ENCODE measurements around the gene GCSAM.

GCSAM gene, protein sequence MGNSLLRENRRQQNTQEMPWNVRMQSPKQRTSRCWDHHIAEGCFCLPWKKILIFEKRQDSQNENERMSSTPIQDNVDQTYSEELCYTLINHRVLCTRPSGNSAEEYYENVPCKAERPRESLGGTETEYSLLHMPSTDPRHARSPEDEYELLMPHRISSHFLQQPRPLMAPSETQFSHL

DNA sequence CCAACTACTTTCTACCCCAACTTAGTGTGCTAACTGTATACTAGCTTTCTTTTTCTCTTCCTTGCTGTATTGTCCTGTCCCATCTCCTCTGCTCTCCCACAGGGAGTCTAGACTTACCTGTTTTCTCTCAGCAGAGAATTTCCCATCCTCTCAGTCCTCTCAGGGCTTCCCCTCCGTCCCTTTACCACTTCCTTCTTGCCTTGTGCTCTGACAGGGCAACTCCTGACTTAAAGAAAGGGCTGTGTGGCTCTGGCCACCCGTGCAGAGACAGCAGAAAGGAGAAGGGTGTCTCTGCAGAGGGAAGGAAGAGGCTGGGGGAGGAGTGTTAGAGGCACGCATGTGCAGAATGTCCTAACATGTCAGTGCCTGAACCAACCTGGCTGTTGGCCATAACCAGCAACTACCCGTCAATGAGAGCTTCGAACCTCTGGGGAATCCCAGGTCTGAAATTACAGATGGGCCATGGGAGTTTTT lies at the start of gene GCSAM:
TSS of gene GCSAM (minus strand) at position 274 of the 474 bp plus-strand sequence. CDS start at position 146, 128 bp downstream.
- peak; percentile 89 for DNase-seq

DNA sequence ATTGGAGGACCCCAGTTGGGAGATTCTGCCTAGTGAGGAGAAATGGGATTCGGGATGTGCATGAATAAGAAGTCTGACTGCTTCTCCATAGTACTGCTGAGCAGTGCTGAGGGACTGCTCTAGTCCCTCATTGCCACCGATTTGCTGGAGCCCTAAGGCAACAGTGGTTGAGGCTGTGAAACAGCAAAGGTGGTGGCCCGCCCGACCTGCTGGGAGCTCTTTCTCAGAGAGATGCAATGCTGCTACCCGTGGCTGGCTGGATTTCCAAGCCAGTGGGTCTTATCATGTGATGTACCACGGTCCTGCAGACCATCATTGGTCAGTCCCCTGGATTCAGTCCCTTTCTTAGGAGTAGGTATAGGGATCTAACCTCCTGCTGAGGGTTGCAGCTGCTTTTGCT lies 42.6 kb upstream of the GCSAM start:
- DNase-seq = no peak

DNA sequence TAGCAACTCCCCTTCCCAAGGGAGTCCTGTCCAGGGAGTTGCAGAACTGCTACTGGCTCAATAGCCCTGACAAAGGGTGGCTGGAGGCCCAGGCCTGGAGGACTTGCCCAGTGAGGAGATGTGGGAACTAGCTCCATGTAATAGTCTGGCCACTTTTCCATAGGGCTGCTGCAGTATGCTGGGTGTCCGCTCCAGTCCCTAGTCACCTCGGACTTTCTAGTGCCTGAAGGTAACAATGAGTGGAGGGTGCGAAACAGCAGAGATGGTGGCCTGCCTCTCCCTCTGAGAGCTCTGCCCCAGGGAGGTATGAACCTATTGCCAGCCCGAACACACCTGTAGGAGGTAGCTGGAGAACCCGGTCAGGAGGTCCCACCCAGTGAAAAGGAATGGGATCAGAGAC lies 42.0 kb upstream of the GCSAM start:
- no peak for DNase-seq

DNA sequence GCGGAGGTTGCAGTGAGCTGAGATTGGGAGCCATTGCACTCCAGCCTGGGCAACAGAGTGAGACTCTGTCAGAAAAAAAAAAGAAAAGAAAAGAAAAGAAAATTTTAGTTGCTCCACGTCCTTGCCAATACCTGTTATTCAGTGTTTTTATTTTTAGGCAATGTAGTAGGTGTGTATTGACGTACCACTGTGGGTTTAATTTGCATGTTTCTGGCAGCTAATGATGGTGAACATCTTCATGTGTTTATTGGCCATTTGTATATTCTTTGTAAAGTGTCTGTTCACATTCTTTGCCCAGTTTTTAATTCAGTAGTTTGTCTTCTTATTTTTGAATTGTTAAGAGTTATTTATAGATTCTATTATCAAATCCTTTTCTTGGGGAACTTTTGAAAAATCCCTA lies 38.1 kb upstream of the GCSAM start:
- no peak for DNase-seq

DNA sequence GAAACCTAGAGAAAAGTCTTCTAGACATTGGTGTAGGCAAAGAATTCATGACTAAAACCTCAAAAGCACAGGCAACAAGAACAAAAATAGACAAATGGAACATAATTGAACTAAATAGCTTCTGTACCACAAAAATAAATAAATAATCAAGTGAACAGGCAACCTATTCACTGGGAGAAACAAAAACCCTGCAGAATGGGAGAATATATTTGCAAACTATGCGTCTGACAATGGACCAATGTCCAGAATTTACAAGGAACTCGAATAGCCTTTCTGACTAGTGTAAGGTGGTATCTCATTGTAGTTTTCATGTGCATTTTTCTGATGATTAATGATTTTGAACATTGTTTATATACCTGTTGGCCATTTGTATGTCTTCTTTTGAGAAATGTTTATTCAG lies 37.0 kb upstream of the GCSAM start:
- DNase-seq = no peak

DNA sequence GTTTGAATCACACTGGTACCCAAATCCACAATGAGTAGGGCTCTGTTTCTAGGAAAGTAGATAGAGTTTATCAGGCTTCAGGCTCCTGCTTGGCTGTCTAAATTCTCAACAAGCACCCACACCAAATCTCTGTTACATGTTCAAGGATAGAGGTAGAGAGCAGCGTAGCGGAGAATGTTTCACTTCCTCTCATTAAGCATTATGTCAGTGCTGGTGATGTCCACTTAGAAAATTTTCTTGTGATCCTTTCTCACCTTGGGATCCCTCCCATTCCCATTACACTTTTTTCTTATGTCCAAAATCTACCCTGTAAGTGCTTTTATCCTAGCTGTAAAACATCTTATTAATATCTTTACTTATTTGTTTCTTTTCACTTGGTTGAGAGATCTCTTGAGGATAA lies 34.7 kb upstream of the GCSAM start:
- DNase-seq = no peak

DNA sequence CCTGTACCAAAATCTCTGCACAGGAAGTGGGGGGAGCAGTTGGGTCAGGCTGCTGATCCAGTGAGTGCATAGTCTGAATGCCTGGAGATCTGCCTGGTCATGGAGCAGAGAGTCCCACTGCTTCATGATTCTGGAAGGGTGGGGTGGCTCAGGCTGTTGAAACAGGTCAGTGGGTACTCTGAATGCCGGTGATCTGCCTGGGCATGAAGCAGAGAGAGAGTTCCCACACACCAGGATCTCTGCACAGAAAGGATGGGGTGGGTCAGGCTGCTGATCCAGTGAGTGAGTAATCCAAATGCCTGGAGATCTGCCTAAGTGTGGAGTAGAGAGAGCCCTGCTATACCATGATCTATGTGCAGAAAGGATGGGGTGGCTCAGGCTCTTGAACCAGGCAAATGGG lies 16.1 kb upstream of the GCSAM start:
- no peak for DNase-seq

DNA sequence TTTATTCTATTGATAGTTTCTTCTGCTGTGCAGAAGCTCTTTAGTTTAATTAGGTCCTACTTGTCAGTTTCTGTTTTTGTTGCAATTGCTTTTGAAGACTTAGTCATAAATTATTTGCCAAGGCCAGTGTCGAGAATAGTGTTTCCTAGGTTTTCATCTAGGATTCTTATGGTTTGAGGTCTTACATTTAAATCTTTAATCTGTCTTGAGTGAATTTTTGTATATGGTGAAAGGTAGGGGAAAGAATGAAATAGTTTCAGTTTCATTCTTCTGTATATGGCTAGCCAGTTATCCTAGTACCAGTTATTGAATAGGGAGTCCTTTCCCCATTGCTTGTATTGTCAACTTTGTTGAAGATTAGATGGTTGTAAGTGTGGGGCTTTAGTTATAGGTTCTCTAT lies 10.6 kb upstream of the GCSAM start:
- no peak for DNase-seq

DNA sequence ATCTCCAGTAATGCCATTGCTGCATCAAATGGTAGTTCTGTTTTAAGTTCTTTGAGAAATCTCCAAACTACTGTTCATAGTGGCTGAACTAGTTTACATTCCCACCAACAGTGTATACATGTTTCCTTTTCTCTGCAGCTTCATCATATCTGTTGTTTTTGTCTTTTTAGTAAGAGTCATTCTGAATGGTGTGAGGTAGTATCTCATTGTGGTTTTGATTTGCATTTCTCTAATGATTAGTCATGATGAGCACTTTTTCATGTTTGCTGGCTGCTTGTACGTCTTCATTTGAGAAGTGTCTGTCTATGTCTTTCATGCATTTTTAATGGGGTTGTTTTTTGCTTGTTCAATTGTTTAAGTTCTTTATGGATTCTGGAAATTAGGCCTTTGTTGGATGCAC lies 10.2 kb upstream of the GCSAM start:
- DNase-seq = no peak

DNA sequence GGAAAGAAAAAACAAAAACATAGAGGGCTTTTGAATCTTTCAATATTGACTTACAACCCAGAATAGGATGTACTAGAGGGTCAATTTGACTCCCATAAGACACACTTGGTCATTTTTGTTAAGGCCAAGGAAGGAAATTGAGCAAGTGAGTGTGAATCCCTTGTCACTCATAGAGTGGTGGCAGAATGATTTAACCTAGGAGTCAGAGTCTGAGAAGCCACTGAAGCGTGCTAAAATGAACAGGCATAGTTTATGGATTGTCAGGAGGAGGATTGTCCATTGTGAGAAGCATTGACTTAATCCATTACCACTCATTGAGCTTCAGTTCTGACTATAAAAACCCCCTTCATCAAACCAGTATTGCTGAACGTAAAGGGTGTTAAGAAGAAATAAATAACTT lies 8.2 kb upstream of the GCSAM start:
- DNase-seq = no peak

DNA sequence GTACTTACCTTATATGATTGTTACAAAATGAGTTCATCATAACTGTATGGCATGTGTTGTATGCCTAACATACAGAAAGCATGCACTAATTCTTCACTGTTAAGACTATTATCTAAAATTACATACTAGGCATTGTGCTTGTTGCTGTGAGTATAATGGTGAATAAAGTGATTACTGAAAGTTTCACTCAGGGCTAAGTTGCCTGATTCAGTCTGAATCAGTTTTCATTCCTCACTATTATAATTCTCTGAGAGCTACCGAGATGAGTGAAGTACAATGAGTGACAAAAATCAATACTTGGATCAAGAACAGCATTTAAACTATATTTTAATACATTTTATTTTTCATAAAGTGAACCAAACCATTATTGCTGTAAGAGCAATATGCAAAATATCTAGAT lies 7.5 kb upstream of the GCSAM start:
- no peak for DNase-seq

DNA sequence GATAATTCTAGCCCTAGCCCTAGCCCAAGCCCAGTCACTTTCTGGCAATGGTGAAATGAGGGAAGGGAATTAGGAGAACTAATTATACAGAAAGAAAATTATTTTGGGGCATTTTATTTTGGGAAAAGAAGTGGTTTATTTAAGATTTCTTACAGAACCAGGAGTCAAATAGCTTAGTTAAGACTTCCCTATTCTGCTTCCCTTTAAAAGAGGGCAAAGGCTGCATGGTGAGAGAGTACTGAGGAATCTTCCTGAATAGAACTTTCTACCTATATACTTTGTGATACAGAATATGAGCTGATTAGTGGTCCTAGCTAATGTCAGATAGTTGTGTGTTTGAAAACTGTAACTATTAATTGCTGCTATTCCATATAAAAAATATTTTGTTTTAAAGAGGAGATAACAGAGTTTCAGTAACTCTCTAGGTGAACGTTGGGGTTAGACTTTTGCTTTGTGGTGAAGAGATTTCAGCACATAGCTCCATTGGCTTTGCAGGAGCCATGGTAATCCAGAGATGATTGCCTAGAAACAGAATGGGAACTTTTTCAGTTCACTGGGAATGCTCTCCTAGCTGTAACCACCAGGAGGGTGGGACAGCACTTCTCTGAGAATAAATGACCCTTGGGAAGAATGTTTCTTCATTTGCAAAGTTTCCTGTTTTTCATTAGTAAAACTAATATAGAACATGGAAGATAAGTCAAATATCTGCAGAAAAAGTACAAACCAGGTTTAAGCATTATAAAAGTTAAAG lies 5.3 kb upstream of the GCSAM start:
- DNase-seq = no peak

DNA sequence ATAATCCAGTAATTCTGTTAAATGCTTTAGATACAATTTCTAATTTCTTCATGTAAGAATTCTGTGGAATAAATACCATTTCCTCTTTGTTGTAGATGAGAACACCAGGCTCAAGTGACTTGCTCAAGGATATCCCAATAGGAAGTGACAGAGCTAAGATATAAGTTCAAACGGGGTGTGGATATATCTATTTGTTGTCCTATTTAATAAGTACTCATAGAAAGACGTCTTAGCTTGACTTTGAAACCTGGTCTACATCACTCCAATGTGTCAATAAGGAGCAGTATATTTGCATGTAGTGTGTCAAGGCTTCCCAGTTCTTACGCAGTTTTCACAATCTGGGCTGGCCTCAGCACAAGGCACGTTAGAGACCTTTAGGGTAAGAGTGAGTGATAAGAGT lies 4.7 kb upstream of the GCSAM start:
- DNase-seq = no peak

DNA sequence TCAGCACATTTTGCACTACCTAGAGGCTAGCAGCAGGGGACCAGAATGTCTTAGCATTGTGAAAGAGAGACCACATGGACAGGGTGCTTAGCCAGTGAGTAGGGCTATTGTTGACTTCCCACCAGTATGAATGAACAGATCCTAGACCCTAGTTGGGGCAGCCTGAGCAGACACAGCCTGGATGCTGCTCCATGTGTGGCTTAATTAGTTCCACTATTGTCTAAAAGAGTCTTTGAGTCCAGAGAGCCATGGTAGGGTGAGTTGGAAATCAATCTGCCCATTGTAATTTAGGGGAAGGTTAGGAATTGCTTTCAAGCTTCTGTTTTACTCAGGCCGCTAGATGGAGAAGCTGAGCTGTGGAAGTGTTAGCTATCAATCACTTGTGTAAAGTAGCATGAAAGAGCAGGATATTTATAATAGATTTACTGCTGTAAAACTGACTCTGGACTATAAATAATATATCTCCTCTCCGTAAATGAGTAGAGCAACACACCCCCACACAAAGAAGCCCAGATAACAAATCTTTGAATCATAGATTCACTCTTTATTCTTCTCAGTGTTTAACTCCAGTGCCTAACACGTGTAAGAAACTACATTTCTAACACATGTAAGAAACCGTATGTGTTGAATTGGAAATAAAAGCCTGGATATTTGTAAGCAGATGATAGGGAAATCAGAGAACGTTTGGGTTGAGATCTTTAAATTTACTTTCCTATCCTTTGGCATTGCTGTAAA lies 4.1 kb upstream of the GCSAM start:
- DNase-seq = no peak

DNA sequence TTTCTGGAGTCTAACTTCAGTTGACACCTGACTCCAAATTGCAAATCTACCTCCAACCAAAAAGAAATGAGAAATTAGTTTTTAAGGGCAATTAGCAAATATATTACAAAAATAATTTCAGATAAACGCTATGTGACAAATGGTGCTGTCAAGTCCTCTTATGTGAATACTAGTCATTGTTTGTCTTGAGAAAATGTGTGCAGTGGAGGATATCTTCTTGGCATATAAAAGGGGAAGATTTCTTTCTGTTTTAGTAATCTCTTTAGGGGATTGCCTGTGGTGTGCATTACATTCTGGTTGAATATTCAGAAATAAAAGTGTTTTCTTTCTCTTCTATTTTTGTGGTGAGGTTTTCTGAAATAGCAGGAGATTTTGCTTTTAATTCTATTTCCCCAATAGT lies 3.0 kb upstream of the GCSAM start:
- no peak for DNase-seq

DNA sequence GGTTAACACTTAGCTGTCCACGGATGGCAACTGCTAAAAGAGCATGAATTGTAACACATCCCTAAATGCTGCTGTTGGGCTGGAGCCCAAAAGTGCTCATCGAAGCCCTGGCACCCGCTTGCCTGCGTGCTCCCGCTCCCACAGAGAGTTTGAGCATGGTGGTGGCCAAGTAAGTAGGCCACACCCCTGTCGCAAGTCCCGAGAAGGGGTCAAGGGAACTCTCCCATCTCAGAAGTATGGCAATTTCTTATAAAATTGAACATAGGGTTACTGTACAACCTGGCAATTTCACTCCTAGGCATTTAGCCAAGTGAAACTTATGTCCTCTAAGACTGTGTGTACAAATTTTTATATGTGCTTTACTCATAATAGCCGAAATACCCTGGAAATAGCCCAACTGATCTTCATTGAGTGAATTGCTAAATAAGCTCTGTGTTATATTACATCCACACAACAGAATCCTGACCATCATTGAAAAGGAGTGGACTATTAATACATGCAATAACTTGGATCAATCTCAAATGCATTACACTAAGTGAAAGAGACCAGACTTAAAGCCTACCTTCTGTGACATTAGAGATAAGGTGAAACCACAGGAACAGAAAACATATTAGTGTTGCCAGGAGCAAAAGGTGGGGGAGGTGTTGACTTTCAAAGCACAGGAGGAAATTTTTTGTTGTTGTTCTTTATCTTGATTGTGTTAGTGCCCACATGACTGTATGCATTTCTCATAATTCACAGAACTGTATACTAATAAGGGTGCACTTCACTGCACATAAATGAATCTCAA lies 1.5 kb upstream of the GCSAM start:
- DNase-seq = peak; percentile 39

DNA sequence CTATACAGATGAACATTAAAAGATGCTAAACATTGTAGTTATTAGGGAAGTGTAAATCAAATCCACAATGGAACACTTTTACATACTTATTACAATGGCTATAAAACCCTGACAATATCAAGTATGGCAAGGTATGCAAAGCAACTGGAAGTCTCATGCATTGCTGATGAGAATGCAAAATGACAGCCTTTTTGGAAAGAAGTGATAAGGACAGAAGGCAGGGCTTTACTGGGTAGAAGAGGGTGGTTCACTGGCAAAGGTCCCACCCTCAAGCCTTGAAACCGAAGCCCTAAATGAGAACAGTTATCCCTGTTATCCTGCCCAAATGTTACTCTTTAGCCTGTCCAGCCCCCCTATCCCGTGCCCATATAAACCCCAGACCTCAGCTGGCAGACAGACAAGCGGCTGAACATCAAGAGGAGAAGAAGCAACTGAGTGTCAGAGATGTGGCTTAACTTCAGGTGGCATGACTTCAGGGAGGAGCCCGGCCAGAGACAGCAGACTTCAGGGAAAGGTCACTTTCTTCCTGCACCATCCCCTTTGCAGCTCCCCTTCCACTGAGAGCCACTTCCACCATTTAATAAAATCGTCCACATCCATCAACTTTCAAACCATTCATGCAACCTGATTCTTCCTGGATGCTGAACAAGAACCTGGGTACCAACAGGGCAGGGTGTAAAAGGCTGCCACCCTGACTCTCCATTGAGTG lies 732 bp upstream of the GCSAM start:
- no peak for DNase-seq

DNA sequence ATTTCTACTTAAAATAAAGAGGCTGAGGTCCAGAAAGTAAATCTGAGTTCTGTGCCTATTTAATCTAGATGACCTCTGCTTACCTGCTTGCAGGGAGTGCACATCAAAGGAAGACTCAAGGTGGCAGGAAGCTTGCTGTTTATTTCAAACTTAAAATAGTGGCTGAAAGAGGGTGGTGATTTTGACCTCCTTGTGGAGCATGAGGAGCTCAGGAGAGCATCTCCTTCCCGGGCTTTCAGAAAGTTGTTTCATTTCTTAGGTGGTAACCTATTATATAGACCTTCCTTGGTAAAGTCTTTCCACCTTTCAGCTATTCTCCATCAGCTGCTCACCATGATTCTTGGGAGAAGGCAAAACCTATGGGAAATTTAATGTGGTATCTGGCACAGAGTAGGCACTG lies 494 bp downstream of the GCSAM start:
- DNase-seq = no peak

DNA sequence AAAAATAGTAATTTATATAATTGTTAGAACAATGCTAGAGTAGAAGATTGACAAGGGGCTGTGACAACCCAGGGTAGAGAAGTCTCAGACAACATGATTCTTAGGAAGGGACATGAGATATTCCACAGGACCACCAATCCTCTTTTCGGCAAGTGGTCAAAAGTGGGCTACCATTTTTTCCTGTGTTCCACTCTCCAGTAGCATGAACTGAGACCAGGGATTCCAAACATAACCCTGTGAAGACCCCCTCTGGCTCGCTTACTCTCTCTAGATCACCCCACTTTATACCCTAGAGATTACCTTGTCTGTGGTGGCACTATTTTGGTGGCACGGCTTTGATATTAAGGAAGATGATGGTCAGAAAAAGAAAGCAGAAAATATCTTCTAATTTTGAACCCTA lies 960 bp downstream of the GCSAM start:
- DNase-seq = no peak

DNA sequence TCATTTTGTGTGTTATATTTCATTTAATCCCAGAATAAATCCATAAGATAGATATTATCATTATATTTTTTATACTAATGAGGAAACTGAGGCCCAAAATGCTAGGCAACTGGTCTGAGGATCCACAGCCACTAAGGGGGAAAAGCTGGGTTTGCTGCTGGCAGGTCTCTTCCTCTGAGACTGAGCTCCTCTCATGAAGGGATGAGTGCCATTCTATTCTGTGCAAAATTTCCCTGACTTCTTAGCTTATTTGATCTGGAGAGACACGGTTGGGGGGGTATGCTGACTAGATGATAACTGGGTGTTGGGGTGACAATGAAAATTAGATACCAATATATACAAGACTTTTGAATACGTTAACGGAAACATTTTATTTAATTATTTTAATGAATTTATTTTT lies 1.9 kb downstream of the GCSAM start:
- DNase-seq = no peak

DNA sequence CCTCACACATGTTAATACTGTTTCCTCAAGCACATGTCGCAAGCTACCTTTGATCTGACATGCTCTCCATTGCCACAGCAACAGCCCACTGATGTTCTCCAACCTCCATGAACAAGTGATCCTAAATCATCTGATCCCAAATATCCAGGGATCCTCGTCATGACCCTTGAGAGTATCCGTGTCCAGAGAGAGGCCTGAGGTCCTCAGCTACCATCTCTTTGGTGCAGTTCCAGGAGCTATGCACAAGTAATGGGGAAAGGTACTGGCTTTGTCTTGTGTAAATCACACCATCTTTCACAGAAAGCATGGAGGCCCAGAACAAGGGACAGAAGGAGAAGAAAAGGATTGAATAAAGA lies 2.4 kb downstream of the GCSAM start:
- DNase-seq = no peak

DNA sequence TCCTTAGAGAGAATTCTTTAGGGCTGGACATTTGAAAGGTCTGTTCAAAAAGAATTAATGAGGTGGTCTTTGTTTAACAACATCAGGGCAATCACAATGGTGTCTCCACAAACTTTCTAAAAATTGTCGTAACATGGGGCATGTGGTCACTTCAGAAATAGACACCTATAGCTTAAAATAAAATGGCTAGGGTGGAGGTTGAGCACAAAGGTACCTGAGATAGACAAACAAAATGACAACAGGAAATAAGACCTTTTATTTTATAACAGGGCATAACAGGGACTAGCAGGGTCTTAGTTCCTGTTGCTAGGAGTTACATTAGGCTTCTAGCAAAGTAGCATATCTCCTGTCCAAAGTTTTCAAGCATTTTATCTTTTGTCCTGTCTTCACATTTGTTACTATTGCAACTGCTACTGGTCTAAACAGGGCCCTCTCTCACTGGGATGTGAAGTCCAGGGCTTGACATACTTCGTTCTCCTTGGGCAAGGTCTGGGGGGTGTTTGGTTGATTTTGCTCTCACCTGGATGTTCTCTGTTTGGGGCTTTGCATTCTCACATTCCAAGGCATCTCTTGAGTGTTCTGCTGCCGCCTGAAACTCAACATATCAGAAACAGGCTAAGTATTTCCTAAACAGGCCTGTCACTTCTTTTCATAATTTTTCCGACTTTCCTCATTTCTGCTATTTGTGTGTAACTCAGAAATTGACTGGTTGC lies 3.0 kb downstream of the GCSAM start:
- DNase-seq = no peak

Data from CD4-positive, alpha-beta T cell treated with Interleukin-15 for 1 hour (primary cell).